OCI-LY7 (cell line): ENCODE data around the gene POLL. TPM values are rescaled to one million over a fixed set of nuclear protein-coding genes. Genes with fewer than 3 reads are reported as not detected.

Experiments used
- BruUV-seq: library from RNA; stranded (reverse); fragments of 400-500 nt; replicated peaks from 2 replicates; lab custom pipeline; 2021; lab: Mats Ljungman, UMichigan
- CTCF ChIA-PET: fragments of 300-600 bp; sonication (Branson Sonifier 250); formaldehyde crosslinking; loops from one replicate; lab custom pipeline; 2022; ENCODE audit warnings: antibody characterized with exemption; ENCODE audit not compliant: unreplicated experiment; lab: Charles Lee
- POLR2A ChIA-PET: fragments of 300-600 bp; sonication (Branson Sonifier 250); formaldehyde crosslinking; loops from one replicate; lab custom pipeline; 2022; ENCODE audit warnings: antibody characterized with exemption; lab: Charles Lee
- DNase-seq: peaks from one replicate; pipeline ENCODE4 v3.0.0-alpha.2; 2015; ENCODE audit warnings: low spot score
- H2AFZ ChIP-seq: fragments of 200-600 bp; sonication (generic), shearing (Covaris generic); 2 replicates; pipeline ENCODE4 v1.6.1; 2014; ENCODE audit warnings: mild to moderate bottlenecking, antibody characterized with exemption, low read length, moderate library complexity
- H3K27ac ChIP-seq: fragments of 200-600 bp; sonication (generic); 2 replicates; pipeline ENCODE4 v1.5.1; 2014; ENCODE audit warnings: mixed run types, low read depth, mild to moderate bottlenecking, moderate library complexity, low read length, inconsistent platforms; ENCODE audit not compliant: poor library complexity, severe bottlenecking
- H3K36me3 ChIP-seq: fragments of 200-600 bp; sonication (generic); 2 replicates; pipeline ENCODE4 v1.6.1; 2014; ENCODE audit warnings: mild to moderate bottlenecking, antibody characterized with exemption, low read length, moderate library complexity, mixed read lengths; ENCODE audit not compliant: insufficient read depth
- H3K4me1 ChIP-seq: fragments of 200-600 bp; sonication (generic); 2 replicates; pipeline ENCODE4 v1.5.1; 2014; ENCODE audit warnings: mild to moderate bottlenecking, low read length; ENCODE audit not compliant: insufficient read depth, poor library complexity, severe bottlenecking
- H3K4me2 ChIP-seq: fragments of 200-600 bp; sonication (generic); 2 replicates; pipeline ENCODE4 v1.6.1; 2014; ENCODE audit warnings: mild to moderate bottlenecking, low read length
- H3K4me3 ChIP-seq: fragments of 200-600 bp; sonication (generic); 2 replicates; pipeline ENCODE4 v1.5.1; 2014; ENCODE audit warnings: mild to moderate bottlenecking, low read depth, low read length; ENCODE audit not compliant: poor library complexity, severe bottlenecking
- H3K79me2 ChIP-seq: fragments of 200-600 bp; sonication (generic); 2 replicates; pipeline ENCODE4 v1.6.1; 2016; ENCODE audit warnings: low read depth, mild to moderate bottlenecking, low read length, moderate library complexity, mixed read lengths; ENCODE audit not compliant: insufficient read depth
- H3K9me2 ChIP-seq: fragments of 200-600 bp; sonication (generic); 2 replicates; pipeline ENCODE4 v1.6.1; 2016; ENCODE audit warnings: mild to moderate bottlenecking, low read length, mixed read lengths; ENCODE audit not compliant: insufficient read depth
- H3K9me3 ChIP-seq: fragments of 200-600 bp; sonication (generic); 2 replicates; pipeline ENCODE4 v1.6.1; 2014; ENCODE audit warnings: mild to moderate bottlenecking, mixed run types, low read length, mixed read lengths
- H4K20me1 ChIP-seq: fragments of 200-600 bp; sonication (generic); 2 replicates; pipeline ENCODE4 v1.6.1; 2014; ENCODE audit warnings: mild to moderate bottlenecking, antibody characterized with exemption, low read length, moderate library complexity, mixed read lengths; ENCODE audit not compliant: insufficient read depth
- EZH2phosphoT487 ChIP-seq: fragments of 200-600 bp; sonication (generic); IDR thresholded peaks from 2 replicates; pipeline ENCODE4 v1.6.1; 2018; ENCODE audit warnings: low read depth, borderline replicate concordance, mild to moderate bottlenecking, mixed run types, antibody characterized with exemption, low read length, moderate library complexity, mixed read lengths
- intact Hi-C: fragments of 100-400 bp; cut with micrococcal nuclease; formaldehyde crosslinking; loops from one replicate; pipeline ENCODE4 v1.10.0; 2022; ENCODE audit not compliant: unreplicated experiment
- microRNA-seq: library from miRNA; unstranded; fragments of <30 nt; microRNA quantifications from one replicate; pipeline ENCODE4 v1.2.0, GENCODE V29; 2022; ENCODE audit warnings: borderline replicate concordance
- small RNA-seq: library from RNA; depleted of rRNA; stranded (forward); fragments of <200 nt; gene quantifications from one replicate; pipeline ENCODE3, GENCODE V24; 2014
- total RNA-seq, 2 experiments: library from RNA; depleted of rRNA in 1 of 2; stranded (reverse); fragments of >200 nt in 1 of 2; shearing (Covaris generic) in 1 of 2; gene quantifications; 2 replicates each; pipeline ENCODE4 v1.2.3, GENCODE V29; 2014 to 2022
- TF ChIP-seq, protein P1 (sequence below): fragments of 200-600 bp; sonication (generic); conservative IDR thresholded peaks from 2 replicates; pipeline ENCODE4 v1.5.1; 2014; ENCODE audit warnings: mild to moderate bottlenecking, antibody characterized with exemption, low read length, moderate library complexity, mixed read lengths

POLL gene
- total RNA-seq, 2 experiments from 2014 or later: 22.0 to 34.0 TPM

DNA sequence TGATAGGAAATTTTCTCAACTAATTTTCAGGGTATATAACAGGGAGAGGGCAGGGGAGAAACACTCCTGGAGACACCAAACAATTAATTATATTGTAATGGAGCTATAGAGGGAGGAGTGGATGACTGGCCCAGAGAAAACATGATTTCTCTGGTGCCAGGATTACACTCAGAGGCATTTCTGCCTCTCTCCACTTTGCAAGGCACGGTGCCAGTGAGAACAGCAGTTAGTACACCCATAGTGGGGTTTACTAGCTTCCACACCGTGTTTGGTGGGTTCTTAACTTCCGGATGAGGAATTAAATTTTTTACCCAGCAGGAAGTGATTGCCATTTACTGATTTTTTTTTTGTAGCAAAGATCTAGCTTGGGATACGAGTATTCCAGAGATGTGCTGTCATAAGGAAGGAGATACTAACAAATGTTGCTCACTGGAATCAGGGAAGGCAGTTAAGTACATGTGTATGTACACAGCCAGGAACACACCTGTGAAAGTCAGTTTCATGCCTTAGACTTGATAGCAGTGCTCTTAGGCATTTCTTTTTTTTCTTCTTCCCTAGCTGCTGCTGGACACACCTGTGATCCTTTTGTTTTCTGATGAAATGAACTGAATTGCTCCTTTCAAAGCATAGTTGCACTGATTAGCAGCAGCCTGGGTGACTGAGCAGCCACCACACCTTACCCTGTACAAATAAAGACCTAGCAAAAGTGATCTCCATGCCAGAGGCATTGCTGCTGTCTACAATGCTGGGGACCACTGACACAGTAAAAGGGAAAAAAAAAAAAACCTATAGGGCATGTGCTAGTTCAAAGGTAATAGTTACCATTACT lies 58.1 kb downstream of the POLL start:
- H2AFZ ChIP-seq: no peak overlapping the region
- H3K4me3 ChIP-seq: no peak overlapping the region
- no peaks in the 10 kb centered on the region for H3K9me2 ChIP-seq
- H3K27ac ChIP-seq: no peak overlapping the region
- H3K79me2 ChIP-seq: no peaks in the 10 kb centered on the region
- H3K36me3 ChIP-seq: no peaks in the 10 kb centered on the region
- DNase-seq: no peak
- POLR2A ChIA-PET: interaction anchor here (0.7 to 0.8 kb wide), 2 partner anchors 16 to 164 kb away, joined by 3 to 4 read pairs; no protein-coding TSS in a partner anchor
- no peak for TF ChIP-seq EZH2phosphoT487
- TF ChIP-seq, protein P1, sequence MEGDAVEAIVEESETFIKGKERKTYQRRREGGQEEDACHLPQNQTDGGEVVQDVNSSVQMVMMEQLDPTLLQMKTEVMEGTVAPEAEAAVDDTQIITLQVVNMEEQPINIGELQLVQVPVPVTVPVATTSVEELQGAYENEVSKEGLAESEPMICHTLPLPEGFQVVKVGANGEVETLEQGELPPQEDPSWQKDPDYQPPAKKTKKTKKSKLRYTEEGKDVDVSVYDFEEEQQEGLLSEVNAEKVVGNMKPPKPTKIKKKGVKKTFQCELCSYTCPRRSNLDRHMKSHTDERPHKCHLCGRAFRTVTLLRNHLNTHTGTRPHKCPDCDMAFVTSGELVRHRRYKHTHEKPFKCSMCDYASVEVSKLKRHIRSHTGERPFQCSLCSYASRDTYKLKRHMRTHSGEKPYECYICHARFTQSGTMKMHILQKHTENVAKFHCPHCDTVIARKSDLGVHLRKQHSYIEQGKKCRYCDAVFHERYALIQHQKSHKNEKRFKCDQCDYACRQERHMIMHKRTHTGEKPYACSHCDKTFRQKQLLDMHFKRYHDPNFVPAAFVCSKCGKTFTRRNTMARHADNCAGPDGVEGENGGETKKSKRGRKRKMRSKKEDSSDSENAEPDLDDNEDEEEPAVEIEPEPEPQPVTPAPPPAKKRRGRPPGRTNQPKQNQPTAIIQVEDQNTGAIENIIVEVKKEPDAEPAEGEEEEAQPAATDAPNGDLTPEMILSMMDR: no peak
- no TSS peak for BruUV-seq
- no peak overlapping the region for H3K4me2 ChIP-seq
- no peaks in the 10 kb centered on the region for H3K9me3 ChIP-seq
- CTCF ChIA-PET: no interaction called here
- H3K4me1 ChIP-seq: peaks cover 11% of the 10 kb centered on the region
- H4K20me1 ChIP-seq: no peaks in the 10 kb centered on the region
- intact Hi-C loops: no loop called here

DNA sequence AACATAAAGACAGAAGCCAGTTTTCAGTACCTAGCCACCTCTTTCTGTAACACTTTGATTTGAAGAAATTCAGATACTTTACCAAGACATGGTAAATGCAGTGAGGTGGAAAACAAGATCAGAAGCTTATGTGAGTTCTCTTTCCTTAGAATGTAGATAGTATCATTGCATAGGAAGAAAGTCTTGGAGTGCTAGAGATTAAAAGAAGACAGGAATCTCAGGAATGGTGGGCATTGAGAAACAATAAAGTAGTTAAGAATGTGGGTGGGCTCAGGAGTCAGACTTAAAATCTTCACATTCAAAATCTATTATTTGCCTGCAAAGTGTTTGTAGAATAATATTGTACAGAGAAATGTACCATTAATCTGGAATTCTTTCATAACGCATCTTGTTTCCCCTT lies 58.9 kb downstream of the POLL start:
- Histone ChIP-seq H3K27ac (no peak overlapping the region), H3K79me2 (no peaks in the 10 kb centered on the region), H3K36me3 (no peaks in the 10 kb centered on the region), H2AFZ (no peak overlapping the region), H3K4me2 (no peak overlapping the region), H3K4me3 (no peak overlapping the region), H3K9me2 (no peaks in the 10 kb centered on the region), H3K4me1 (peaks cover 11% of the 10 kb centered on the region), H4K20me1 (no peaks in the 10 kb centered on the region), H3K9me3 (no peaks in the 10 kb centered on the region)
- no peak for DNase-seq
- TF ChIP-seq EZH2phosphoT487: no peak
- TF ChIP-seq, protein P1: no peak
- intact Hi-C loops: no loop called here
- ChIA-PET CTCF (no interaction called here), POLR2A (interaction anchor here (0.7 kb wide), 1 partner anchor 163 kb away, joined by 3 read pairs; no protein-coding TSS in a partner anchor)
- no TSS peak for BruUV-seq

Small RNA genes within 50 kb of the gene (microRNA-seq; reads per million reads assigned to microRNA genes)
- gene MIR3158-1 (not detected), gene MIR3158-2 (not detected)

Small RNA genes within 50 kb of the gene (small RNA-seq; reads per million reads assigned to genes)
- gene MIR3158-1: not detected
- not detected for gene RNU6-1165P

Other genes starting within 250 kb of the POLL start
- 6.1 and 7.3 TPM in 2 replicates for gene BTRC, start 234.1 kb downstream of the POLL start, total RNA-seq (2014; rRNA removed; shearing (Covaris generic))
- gene BTRC, start 234.1 kb downstream of the POLL start, total RNA-seq (2022): 17.2 and 17.8 TPM in 2 replicates
- gene DPCD, start 64 bp upstream of the POLL start, total RNA-seq (2014; rRNA removed; shearing (Covaris generic)): 9.1 and 13.9 TPM in 2 replicates
- 6.3 and 10.3 TPM in 2 replicates for gene DPCD, start 64 bp upstream of the POLL start, total RNA-seq (2022)
- 43.1 and 50.3 TPM in 2 replicates for gene FBXW4, start 106.9 kb upstream of the POLL start, total RNA-seq (2014; rRNA removed; shearing (Covaris generic))
- gene FBXW4, start 106.9 kb upstream of the POLL start, total RNA-seq (2022): 54.2 and 60.9 TPM in 2 replicates
- gene FGF8, start 187.9 kb upstream of the POLL start, total RNA-seq (2014; rRNA removed; shearing (Covaris generic)): 0.44 and 0.72 TPM in 2 replicates
- 0.86 and 1.3 TPM in 2 replicates for gene FGF8, start 187.9 kb upstream of the POLL start, total RNA-seq (2022)
- gene NPM3, start 195.2 kb upstream of the POLL start, total RNA-seq (2014; rRNA removed; shearing (Covaris generic)): 115 and 122 TPM in 2 replicates
- gene NPM3, start 195.2 kb upstream of the POLL start, total RNA-seq (2022): 107 and 111 TPM in 2 replicates
- 65.5 and 73.2 TPM in 2 replicates for gene OGA, start 230.2 kb upstream of the POLL start, total RNA-seq (2014; rRNA removed; shearing (Covaris generic))
- 109 and 124 TPM in 2 replicates for gene OGA, start 230.2 kb upstream of the POLL start, total RNA-seq (2022)